SIG-M5 treated with dmso at 0.1 percent for 504 hours (cell line): ENCODE results near the gene BANP.
"Not testable (repeated sequence)": the region's sequence is repeated elsewhere in the genome, so short reads cannot be mapped to it uniquely, and the experiment has no call there.

Source experiments
- DNase-seq: peaks from one replicate; lab custom pipeline; 2025; ENCODE audit not compliant: unreplicated experiment; lab: John Stamatoyannopoulos, UW

The BANP gene

GRCh38 chr16:88118376-88118775 lies 167.1 kb downstream of the BANP start:
- no peak for DNase-seq

- DNase-seq = peak; percentile 76
These were observed 167.9 kb downstream of the BANP start for GRCh38 chr16:88118852-88119741.

GRCh38 chr16:88119881-88120751 lies 168.9 kb downstream of the BANP start:
- DNase-seq = not testable (repeated sequence)

- no peak for DNase-seq
These were observed 169.6 kb downstream of the BANP start for GRCh38 chr16:88120812-88121211.

- not testable (repeated sequence) for DNase-seq
These were observed 170.2 kb downstream of the BANP start for GRCh38 chr16:88121391-88121790.

- DNase-seq = no peak
These were observed 170.8 kb downstream of the BANP start for GRCh38 chr16:88121886-88122580.
